Measurements from ENCODE around the gene PI4K2A.

Gene PI4K2A

GRCh38 chr10:97600616-97601015 is 39.9 kb upstream of the PI4K2A start:
- H4K8ac ChIP-seq (ENCODE audit: low read depth, low read length): no peak overlapping the region
- no peak overlapping the region for H3K4me2 ChIP-seq (ENCODE audit: insufficient read depth, low read length, poor library complexity, severe bottlenecking)
- H3K14ac ChIP-seq (ENCODE audit: low read length): no peak overlapping the region
- no peak overlapping the region for H2BK5ac ChIP-seq (ENCODE audit: low read length)
- no peaks in the 10 kb centered on the region for H3K9me3 ChIP-seq (replicated peaks in 1 of 2; ENCODE audit: control insufficient read depth in 2 of 2, insufficient read depth in 1 of 2, low read depth in 1 of 2, low read length in 2 of 2)
- H3K4ac ChIP-seq (ENCODE audit: low read length): no peak overlapping the region
- H2AK5ac ChIP-seq (ENCODE audit: low read depth, low read length): no peak overlapping the region
- H2BK120ac ChIP-seq (ENCODE audit: low read depth, low read length): no peak overlapping the region
- WGBS, 2 donors (ENCODE audit: extremely low coverage in 2 of 2, insufficient read length in 2 of 2, insufficient replicate concordance in 1 of 2): no CpG with 5 or more reads among the region's 1 CpG
- DNase-seq (ENCODE audit: low spot score): no peak
- H3K79me1 ChIP-seq (ENCODE audit: low read depth, low read length): no peaks in the 10 kb centered on the region
- no peak overlapping the region for H2AFZ ChIP-seq (ENCODE audit: low read length)
- H2BK15ac ChIP-seq (ENCODE audit: low read length): no peak overlapping the region
- peaks cover 2 to 5% of the 10 kb centered on the region in 2 donors for H3K4me1 ChIP-seq (ENCODE audit: control insufficient read depth in 2 of 2, insufficient read depth in 1 of 2, low read depth in 1 of 2, low read length in 2 of 2)
- no peak overlapping the region for H3K27ac ChIP-seq (replicated peaks; ENCODE audit: low read length)
- H3K18ac ChIP-seq (ENCODE audit: low read length): no peak overlapping the region
- H2BK12ac ChIP-seq (ENCODE audit: low read length): no peak overlapping the region
- H3K4me3 ChIP-seq (ENCODE audit: low read length in 2 of 2): no peak overlapping the region
- no peak overlapping the region for H4K91ac ChIP-seq (ENCODE audit: low read depth, low read length, poor library complexity)
- no peaks in the 10 kb centered on the region for H3K27me3 ChIP-seq (ENCODE audit: control insufficient read depth in 3 of 3, insufficient read depth in 3 of 3, low read depth in 1 of 3, low read length in 3 of 3)
- H3K23ac ChIP-seq (ENCODE audit: low read depth, low read length, poor library complexity): no peak overlapping the region
- H3K36me3 ChIP-seq (replicated peaks in 1 of 2; ENCODE audit: control insufficient read depth in 2 of 2, insufficient read depth in 2 of 2, low read length in 2 of 2): no peaks in the 10 kb centered on the region
- H3K9ac ChIP-seq (ENCODE audit: low read depth, low read length, poor library complexity): no peak overlapping the region

GRCh38 chr10:97601268-97602215 is 38.9 kb upstream of the PI4K2A start:
- Histone ChIP-seq H3K23ac (ENCODE audit: low read depth, low read length, poor library complexity) (no peak overlapping the region), H2BK120ac (ENCODE audit: low read depth, low read length) (no peak overlapping the region), H4K91ac (ENCODE audit: low read depth, low read length, poor library complexity) (no peak overlapping the region), H3K79me1 (ENCODE audit: low read depth, low read length) (no peaks in the 10 kb centered on the region), H3K36me3 (replicated peaks in 1 of 2; ENCODE audit: control insufficient read depth in 2 of 2, insufficient read depth in 2 of 2, low read length in 2 of 2) (no peaks in the 10 kb centered on the region), H3K9ac (ENCODE audit: low read depth, low read length, poor library complexity) (no peak overlapping the region), H3K4ac (ENCODE audit: low read length) (no peak overlapping the region), H3K9me3 (replicated peaks in 1 of 2; ENCODE audit: control insufficient read depth in 2 of 2, insufficient read depth in 1 of 2, low read depth in 1 of 2, low read length in 2 of 2) (no peaks in the 10 kb centered on the region), H3K14ac (ENCODE audit: low read length) (no peak overlapping the region), H2BK15ac (ENCODE audit: low read length) (no peak overlapping the region), H2BK5ac (ENCODE audit: low read length) (no peak overlapping the region), H2AK5ac (ENCODE audit: low read depth, low read length) (no peak overlapping the region), H3K4me3 (ENCODE audit: low read length in 2 of 2) (no peak overlapping the region), H3K27me3 (ENCODE audit: control insufficient read depth in 3 of 3, insufficient read depth in 3 of 3, low read depth in 1 of 3, low read length in 3 of 3) (no peaks in the 10 kb centered on the region), H4K8ac (ENCODE audit: low read depth, low read length) (no peak overlapping the region), H2AFZ (ENCODE audit: low read length) (no peak overlapping the region), H3K4me1 (ENCODE audit: control insufficient read depth in 2 of 2, insufficient read depth in 1 of 2, low read depth in 1 of 2, low read length in 2 of 2) (peaks cover 0 to 2% of the 10 kb centered on the region in 2 donors), H3K4me2 (ENCODE audit: insufficient read depth, low read length, poor library complexity, severe bottlenecking) (no peak overlapping the region), H3K18ac (ENCODE audit: low read length) (peak overlapping the region; percentile 28), H2BK12ac (ENCODE audit: low read length) (no peak overlapping the region), H3K27ac (replicated peaks; ENCODE audit: low read length) (no peak overlapping the region)
- no peak for DNase-seq (ENCODE audit: low spot score)
- no CpG with 5 or more reads among the region's 21 CpGs for WGBS, 2 donors (ENCODE audit: extremely low coverage in 2 of 2, insufficient read length in 2 of 2, insufficient replicate concordance in 1 of 2)

GRCh38 chr10:97607095-97607636 is 33.3 kb upstream of the PI4K2A start:
- Histone ChIP-seq H2AFZ (ENCODE audit: low read length) (peak overlapping the region; percentile 1), H4K8ac (ENCODE audit: low read depth, low read length) (no peak overlapping the region), H3K4me3 (ENCODE audit: low read length in 2 of 2) (no peak overlapping the region), H2BK15ac (ENCODE audit: low read length) (no peak overlapping the region), H3K9me3 (replicated peaks in 1 of 2; ENCODE audit: control insufficient read depth in 2 of 2, insufficient read depth in 1 of 2, low read depth in 1 of 2, low read length in 2 of 2) (no peaks in the 10 kb centered on the region), H3K36me3 (replicated peaks in 1 of 2; ENCODE audit: control insufficient read depth in 2 of 2, insufficient read depth in 2 of 2, low read length in 2 of 2) (no peaks in the 10 kb centered on the region), H4K91ac (ENCODE audit: low read depth, low read length, poor library complexity) (no peak overlapping the region), H3K27me3 (ENCODE audit: control insufficient read depth in 3 of 3, insufficient read depth in 3 of 3, low read depth in 1 of 3, low read length in 3 of 3) (no peaks in the 10 kb centered on the region), H3K4me2 (ENCODE audit: insufficient read depth, low read length, poor library complexity, severe bottlenecking) (no peak overlapping the region), H2AK5ac (ENCODE audit: low read depth, low read length) (no peak overlapping the region), H3K9ac (ENCODE audit: low read depth, low read length, poor library complexity) (no peak overlapping the region), H3K14ac (ENCODE audit: low read length) (no peak overlapping the region), H2BK120ac (ENCODE audit: low read depth, low read length) (no peak overlapping the region), H2BK5ac (ENCODE audit: low read length) (no peak overlapping the region), H3K79me1 (ENCODE audit: low read depth, low read length) (no peaks in the 10 kb centered on the region), H3K27ac (replicated peaks; ENCODE audit: low read length) (no peak overlapping the region), H3K23ac (ENCODE audit: low read depth, low read length, poor library complexity) (no peak overlapping the region), H3K4ac (ENCODE audit: low read length) (no peak overlapping the region), H2BK12ac (ENCODE audit: low read length) (no peak overlapping the region), H3K18ac (ENCODE audit: low read length) (no peak overlapping the region), H3K4me1 (ENCODE audit: control insufficient read depth in 2 of 2, insufficient read depth in 1 of 2, low read depth in 1 of 2, low read length in 2 of 2) (peaks cover 1 to 10% of the 10 kb centered on the region in 2 donors)
- no CpG with 5 or more reads among the region's 5 CpGs for WGBS, 2 donors (ENCODE audit: extremely low coverage in 2 of 2, insufficient read length in 2 of 2, insufficient replicate concordance in 1 of 2)
- DNase-seq (ENCODE audit: low spot score): no peak

- H2AK5ac ChIP-seq (ENCODE audit: low read depth, low read length): no peak overlapping the region
- H3K4me3 ChIP-seq (ENCODE audit: low read length in 2 of 2): peak overlapping the region in 1 of 2 donors; percentile 10
- no peaks in the 10 kb centered on the region for H3K27me3 ChIP-seq (ENCODE audit: control insufficient read depth in 3 of 3, insufficient read depth in 3 of 3, low read depth in 1 of 3, low read length in 3 of 3)
- H3K14ac ChIP-seq (ENCODE audit: low read length): no peak overlapping the region
- no peak overlapping the region for H2AFZ ChIP-seq (ENCODE audit: low read length)
- no peak overlapping the region for H3K27ac ChIP-seq (replicated peaks; ENCODE audit: low read length)
- H2BK120ac ChIP-seq (ENCODE audit: low read depth, low read length): no peak overlapping the region
- no peak overlapping the region for H4K91ac ChIP-seq (ENCODE audit: low read depth, low read length, poor library complexity)
- no peak for DNase-seq (ENCODE audit: low spot score)
- peaks cover 0 to 5% of the 10 kb centered on the region in 2 donors for H3K36me3 ChIP-seq (replicated peaks in 1 of 2; ENCODE audit: control insufficient read depth in 2 of 2, insufficient read depth in 2 of 2, low read length in 2 of 2)
- no peak overlapping the region for H3K9ac ChIP-seq (ENCODE audit: low read depth, low read length, poor library complexity)
- no peak overlapping the region for H3K23ac ChIP-seq (ENCODE audit: low read depth, low read length, poor library complexity)
- no CpG with 5 or more reads among the region's 13 CpGs for WGBS, 2 donors (ENCODE audit: extremely low coverage in 2 of 2, insufficient read length in 2 of 2, insufficient replicate concordance in 1 of 2)
- no peaks in the 10 kb centered on the region for H3K79me1 ChIP-seq (ENCODE audit: low read depth, low read length)
- no peak overlapping the region for H2BK5ac ChIP-seq (ENCODE audit: low read length)
- no peak overlapping the region for H3K18ac ChIP-seq (ENCODE audit: low read length)
- H3K4me1 ChIP-seq (ENCODE audit: control insufficient read depth in 2 of 2, insufficient read depth in 1 of 2, low read depth in 1 of 2, low read length in 2 of 2): peaks cover 1 to 10% of the 10 kb centered on the region in 2 donors
- no peak overlapping the region for H4K8ac ChIP-seq (ENCODE audit: low read depth, low read length)
- no peak overlapping the region for H2BK12ac ChIP-seq (ENCODE audit: low read length)
- no peaks in the 10 kb centered on the region for H3K9me3 ChIP-seq (replicated peaks in 1 of 2; ENCODE audit: control insufficient read depth in 2 of 2, insufficient read depth in 1 of 2, low read depth in 1 of 2, low read length in 2 of 2)
- no peak overlapping the region for H2BK15ac ChIP-seq (ENCODE audit: low read length)
- no peak overlapping the region for H3K4ac ChIP-seq (ENCODE audit: low read length)
- no peak overlapping the region for H3K4me2 ChIP-seq (ENCODE audit: insufficient read depth, low read length, poor library complexity, severe bottlenecking)
These were observed 31.4 kb upstream of the PI4K2A start for GRCh38 chr10:97608991-97609561.

All from neuronal stem cell (in vitro differentiated cells).